ENCODE results near the gene CAPZA1.

The CAPZA1 gene

DNA sequence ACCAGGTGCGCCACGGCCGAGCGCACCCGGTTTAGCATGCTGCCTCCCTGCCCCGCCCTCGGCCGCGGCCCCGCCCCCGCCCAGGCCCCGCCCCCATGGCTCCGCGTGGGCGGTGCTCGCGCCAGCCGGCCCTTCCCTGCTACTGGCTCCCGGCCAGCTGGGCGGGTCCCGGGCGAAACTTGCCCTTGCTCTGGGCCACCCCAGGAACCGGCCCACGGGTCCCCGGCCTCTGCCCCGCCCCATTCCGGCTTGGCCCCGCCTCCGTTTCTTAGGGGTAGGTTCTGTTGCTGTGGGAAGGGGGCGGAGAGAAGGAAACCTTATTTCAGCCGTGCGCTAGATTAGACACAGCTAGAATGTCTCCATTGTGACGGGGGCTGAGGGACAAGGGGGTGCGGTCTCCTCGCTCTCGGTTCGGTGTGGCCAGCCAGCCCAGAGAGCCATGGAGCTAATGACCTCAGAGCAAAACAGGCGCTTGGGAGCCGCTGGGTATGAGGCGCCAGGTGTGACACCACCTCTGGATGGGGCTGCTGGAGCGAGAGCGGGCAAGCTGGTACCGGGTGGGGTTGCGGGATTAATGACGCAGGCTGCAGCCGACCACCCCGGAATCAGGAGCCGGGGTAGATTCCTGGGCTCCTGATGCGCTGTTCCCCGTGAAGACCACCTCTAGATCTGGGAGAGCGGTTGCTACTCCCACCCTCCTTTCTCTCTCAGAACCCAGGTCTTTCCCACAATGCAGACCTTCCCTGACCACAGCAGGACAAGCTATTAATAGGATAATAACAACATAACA lies 95.8 kb downstream of the CAPZA1 start, which contains the start of gene PPM1J:
PPM1J (minus strand) TSS at position 69 of the 790 bp plus-strand sequence; CDS start at position 38, 31 bp downstream.
- peak; percentile 94 for DNase-seq (ENCODE audit: low read depth)

DNA sequence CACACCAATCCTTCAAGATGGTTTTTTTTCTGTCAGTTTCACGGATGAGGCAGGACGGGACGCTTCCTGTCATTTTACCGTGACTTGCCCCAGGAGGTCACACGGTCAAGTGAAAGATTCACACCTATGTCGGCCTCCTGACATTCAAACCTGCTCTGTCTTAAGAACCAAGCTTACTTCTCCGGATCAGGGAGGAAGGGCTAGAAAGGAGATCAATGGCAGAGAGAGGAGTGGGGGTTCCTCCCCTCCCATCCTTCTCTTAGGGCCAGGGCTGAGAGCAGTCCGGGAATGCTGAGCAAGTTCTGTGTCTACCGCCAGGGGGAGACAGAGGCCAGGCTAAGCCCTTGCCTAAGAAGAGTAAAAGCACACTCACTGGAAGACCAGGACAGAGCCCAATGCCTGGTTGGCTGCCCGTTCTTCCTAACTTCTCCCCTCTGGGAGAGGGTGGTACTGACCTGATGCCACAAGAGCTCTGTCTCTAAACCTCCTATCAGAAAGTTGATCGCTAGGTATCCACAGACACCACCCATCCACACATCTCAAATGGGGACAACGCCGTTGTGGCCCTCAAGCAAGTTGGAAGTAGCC lies 96.6 kb downstream of the CAPZA1 start:
- DNase-seq (ENCODE audit: low read depth): peak; percentile 90

DNA sequence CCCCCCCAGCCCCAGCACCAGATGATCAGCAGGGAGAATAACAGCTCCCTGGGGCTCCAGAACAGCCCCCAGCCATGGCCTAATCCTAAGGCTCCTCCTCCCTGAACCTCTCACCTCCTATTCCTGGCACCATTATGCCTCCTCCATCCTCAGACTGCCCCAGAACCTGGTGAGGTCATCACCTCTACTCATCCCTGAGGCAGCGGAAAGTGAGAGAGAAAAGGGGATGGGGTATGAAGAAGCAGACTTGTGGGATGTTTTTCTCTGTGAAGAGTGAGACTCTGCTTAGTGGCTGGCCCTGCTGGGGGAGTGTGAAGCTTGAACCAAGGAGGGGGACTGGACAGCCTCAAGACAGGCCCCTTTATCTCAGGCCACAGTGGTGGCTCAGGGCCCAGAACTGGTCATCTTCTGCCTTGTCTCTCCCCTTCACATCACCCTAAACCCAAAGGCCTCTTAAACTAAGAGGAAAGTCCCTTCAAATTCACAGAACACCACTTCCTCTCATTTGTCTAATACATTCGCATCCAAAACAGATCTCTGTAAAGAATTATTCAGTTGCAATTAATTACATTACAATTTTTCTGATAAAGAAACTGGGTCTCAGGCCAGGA lies 97.7 kb downstream of the CAPZA1 start:
- DNase-seq (ENCODE audit: low read depth): no peak

DNA sequence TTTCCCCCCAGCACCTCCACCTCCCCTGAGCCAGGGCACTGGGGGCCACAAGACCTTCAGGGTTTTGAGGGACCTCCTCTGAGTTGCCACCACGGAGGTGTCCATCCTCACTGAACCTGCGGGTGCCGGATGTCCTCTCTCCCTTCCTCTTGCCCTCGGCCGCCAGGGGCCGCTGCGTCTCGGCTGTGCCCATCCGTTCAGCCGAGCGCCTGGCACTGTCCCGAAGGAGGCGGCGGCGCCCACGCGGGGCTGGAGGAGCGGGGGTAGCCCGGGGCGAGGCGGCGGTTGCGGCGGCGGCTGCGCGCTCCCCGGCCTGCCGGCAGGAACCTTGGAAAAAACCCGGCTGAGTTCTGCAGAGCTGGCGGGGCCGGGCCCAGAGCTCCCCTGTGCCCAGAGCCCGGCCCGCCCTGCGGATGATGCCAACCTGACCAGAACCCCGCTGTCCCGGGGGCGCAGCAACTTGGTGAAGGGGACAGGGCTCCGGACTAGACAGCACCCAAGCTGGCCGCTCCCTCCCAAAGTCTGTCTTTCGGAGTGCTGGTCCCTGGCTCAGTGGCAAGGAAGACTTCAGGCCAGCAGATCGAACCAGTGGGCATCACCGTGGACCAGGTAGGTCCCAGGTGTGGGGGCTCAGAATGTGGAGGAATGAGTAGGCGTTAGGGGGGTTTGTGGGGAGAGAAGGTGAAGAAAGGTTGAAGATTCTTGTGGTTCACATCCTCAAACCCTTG lies 99.2 kb downstream of the CAPZA1 start:
- DNase-seq (ENCODE audit: low read depth): peak; percentile 78

DNA sequence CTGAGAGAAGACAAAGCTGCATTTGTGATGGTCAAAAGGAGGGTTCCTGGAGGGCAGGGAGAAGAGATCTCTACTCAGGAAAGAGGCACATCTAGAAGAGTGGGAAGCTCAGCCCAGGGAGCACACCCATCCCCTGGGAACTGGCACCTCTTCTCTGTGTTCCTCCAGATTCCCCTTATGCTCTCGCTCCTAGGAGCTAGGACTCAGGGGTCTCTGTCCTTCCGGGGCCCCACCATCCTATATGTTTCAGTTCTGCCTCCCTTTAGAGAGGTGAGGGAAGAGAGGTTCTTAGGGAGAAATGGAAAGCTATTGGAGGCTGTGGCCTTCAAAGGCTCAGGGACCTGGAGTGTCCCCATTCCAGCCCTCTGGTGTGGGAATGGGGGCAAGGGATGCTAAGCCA lies 100.1 kb downstream of the CAPZA1 start:
- no peak for DNase-seq (ENCODE audit: low read depth)

DNA sequence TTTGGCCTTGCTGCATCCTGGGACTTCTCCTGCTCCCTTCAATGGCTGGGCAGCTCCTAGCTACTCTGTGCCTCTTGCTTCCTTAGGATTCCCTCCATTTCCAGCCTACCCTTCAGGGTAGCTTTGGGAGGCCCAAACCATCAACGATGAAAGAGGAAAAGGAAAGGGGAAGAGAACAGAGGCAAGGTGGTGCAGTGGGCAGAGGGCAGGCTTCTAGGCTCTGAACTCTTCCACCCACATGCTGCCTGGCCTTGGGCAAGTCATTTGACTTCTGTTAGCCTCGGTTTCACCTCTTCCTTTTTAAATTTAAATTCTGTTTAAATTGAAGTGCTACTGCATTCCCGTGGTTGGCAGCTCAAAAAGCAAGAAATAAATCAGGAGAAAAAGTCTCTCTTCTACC lies 101.2 kb downstream of the CAPZA1 start:
- DNase-seq (ENCODE audit: low read depth): no peak

All from EH (cell line).